GM23338 (cell line): ENCODE results near the gene GJC1. TPM values are rescaled to one million over a fixed set of nuclear protein-coding genes. Genes with fewer than 3 reads are reported as not detected.

Source experiments
- ATAC-seq: fragments of 200-7000 bp; cut with Tn5 transposase; 3 replicates; pipeline ENCODE4 v1.9.1; 2020
- DNase-seq: peaks from one replicate; pipeline ENCODE4 v3.0.0-alpha.2; 2015; ENCODE audit warnings: low spot score
- H2AFZ ChIP-seq: fragments of 200-600 bp; sonication (generic); 2 replicates; pipeline ENCODE4 v1.8.0; 2016; ENCODE audit warnings: antibody characterized with exemption, mild to moderate bottlenecking, moderate library complexity
- H3F3A ChIP-seq: fragments of 200-600 bp; sonication (generic); replicated peaks from 2 replicates; pipeline ENCODE4 v1.8.0; 2017; ENCODE audit warnings: antibody characterized with exemption, mixed run types, low read depth
- H3K27ac ChIP-seq: fragments of 200-600 bp; sonication (generic); 2 replicates; pipeline ENCODE4 v1.6.1; 2016; ENCODE audit warnings: low read depth
- H3K27me3 ChIP-seq: fragments of 200-600 bp; sonication (generic); 2 replicates; pipeline ENCODE4 v1.8.0; 2016; ENCODE audit warnings: mild to moderate bottlenecking, mixed run types, moderate library complexity; ENCODE audit not compliant: insufficient read depth
- H3K36me3 ChIP-seq: fragments of 200-600 bp; sonication (generic); 2 replicates; pipeline ENCODE4 v1.8.0; 2016; ENCODE audit warnings: mild to moderate bottlenecking; ENCODE audit not compliant: insufficient read depth
- H3K4me1 ChIP-seq: fragments of 200-600 bp; sonication (generic); 2 replicates; pipeline ENCODE4 v1.8.0; 2016; ENCODE audit warnings: mild to moderate bottlenecking, moderate library complexity; ENCODE audit not compliant: insufficient read depth
- H3K4me2 ChIP-seq: fragments of 200-600 bp; sonication (generic); 2 replicates; pipeline ENCODE4 v1.7.1; 2017; ENCODE audit warnings: mixed run types
- H3K4me3 ChIP-seq: fragments of 200-600 bp; sonication (generic); 2 replicates; pipeline ENCODE4 v1.6.1; 2016; ENCODE audit warnings: mixed run types
- H3K79me2 ChIP-seq: fragments of 200-600 bp; sonication (generic); replicated peaks from 2 replicates; pipeline ENCODE4 v1.8.0; 2017; ENCODE audit warnings: mild to moderate bottlenecking; ENCODE audit not compliant: insufficient read depth
- H3K9me2 ChIP-seq: fragments of 200-600 bp; sonication (generic); 2 replicates; pipeline ENCODE4 v1.8.0; 2017; ENCODE audit not compliant: insufficient read depth
- H4K20me1 ChIP-seq: fragments of 200-600 bp; sonication (generic); replicated peaks from 2 replicates; pipeline ENCODE4 v1.8.0; 2017; ENCODE audit warnings: mild to moderate bottlenecking; ENCODE audit not compliant: insufficient read depth
- H3K27ac Mint-ChIP-seq: 2 replicates; pipeline ENCODE4 v1.8.0; 2020; ENCODE audit warnings: inconsistent platforms, mild to moderate bottlenecking, moderate library complexity, mixed read lengths
- H3K27me3 Mint-ChIP-seq: 3 replicates; pipeline ENCODE4 v1.8.0; 2022; ENCODE audit warnings: low read depth, mild to moderate bottlenecking, moderate library complexity, mixed read lengths, inconsistent platforms; ENCODE audit not compliant: insufficient read depth, poor library complexity
- H3K36me3 Mint-ChIP-seq: 3 replicates; pipeline ENCODE4 v1.8.0; 2021; ENCODE audit warnings: low read depth, mild to moderate bottlenecking, inconsistent platforms, moderate library complexity, mixed read lengths
- H3K4me1 Mint-ChIP-seq: 3 replicates; pipeline ENCODE4 v1.8.0; 2020; ENCODE audit warnings: mild to moderate bottlenecking, inconsistent platforms, mixed read lengths
- H3K4me3 Mint-ChIP-seq: 3 replicates; pipeline ENCODE4 v1.8.0; 2021; ENCODE audit warnings: moderate library complexity, mild to moderate bottlenecking, inconsistent platforms, mixed read lengths
- H3K9me3 Mint-ChIP-seq: 3 replicates; pipeline ENCODE4 v1.8.0; 2020; ENCODE audit warnings: moderate library complexity, mild to moderate bottlenecking, inconsistent platforms, mixed read lengths
- EZH2 ChIP-seq: fragments of 200-600 bp; sonication (generic); IDR thresholded peaks from one replicate; pipeline ENCODE4 v1.8.0; 2017; ENCODE audit warnings: antibody characterized with exemption, mild to moderate bottlenecking, low read depth; ENCODE audit not compliant: unreplicated experiment
- EZH2phosphoT487 ChIP-seq: fragments of 200-600 bp; sonication (generic); IDR thresholded peaks from one replicate; pipeline ENCODE4 v1.8.1; 2018; ENCODE audit warnings: antibody characterized with exemption; ENCODE audit not compliant: unreplicated experiment
- JUNB ChIP-seq: IDR thresholded peaks from one replicate; pipeline ENCODE4 v1.6.1; 2016; ENCODE audit warnings: antibody characterized with exemption; ENCODE audit not compliant: unreplicated experiment
- NANOG ChIP-seq: IDR thresholded peaks from 2 replicates; pipeline ENCODE4 v1.6.1; 2016; ENCODE audit warnings: antibody characterized with exemption, borderline replicate concordance
- POLR2AphosphoS5 ChIP-seq: IDR thresholded peaks from 2 replicates; pipeline ENCODE4 v1.6.1; 2016; ENCODE audit warnings: antibody characterized with exemption, low read depth
- REST ChIP-seq: IDR thresholded peaks from one replicate; pipeline ENCODE4 v1.6.1; 2018; ENCODE audit warnings: antibody characterized with exemption; ENCODE audit not compliant: unreplicated experiment
- ZNF331 ChIP-seq: fragments of 250-450 bp; sonication (Bioruptor Pico); IDR thresholded peaks from 2 replicates; pipeline ENCODE4 v1.5.0; 2020; ENCODE audit warnings: low read depth, mild to moderate bottlenecking, moderate library complexity
- ZNF462 ChIP-seq: fragments of 250-450 bp; sonication (Bioruptor Pico); IDR thresholded peaks from 2 replicates; pipeline ENCODE4 v1.5.0; 2020; ENCODE audit warnings: mild to moderate bottlenecking, moderate library complexity
- polyA plus RNA-seq: library from polyadenylated mRNA; unstranded; fragments of >200 nt; fragmentation: Nextera tagmentation; extraction: Ambion mirVana; gene quantifications from 2 replicates; pipeline ENCODE4 v1.2.1, GENCODE V29; 2016
- total RNA-seq: library from RNA; depleted of rRNA; stranded (reverse); fragments of >200 nt; shearing (Covaris generic); gene quantifications from 2 replicates; pipeline ENCODE4 v1.2.3, GENCODE V29; 2014
- TF ChIP-seq, protein P1 (sequence below), 2 experiments: fragments of 200-600 bp in 1 of 2; sonication (generic) in 1 of 2; conservative IDR thresholded peaks; 2 replicates each; pipeline versions ENCODE4 v1.5.1 to v1.6.1; 2016 to 2017; ENCODE audit warnings: antibody characterized with exemption in 2 of 2, low read depth in 2 of 2, mild to moderate bottlenecking in 2 of 2, moderate library complexity in 1 of 2

The GJC1 gene
- total and polyA plus RNA-seq, 2 experiments from 2014 or later: 34.7 to 99.2 TPM

DNA sequence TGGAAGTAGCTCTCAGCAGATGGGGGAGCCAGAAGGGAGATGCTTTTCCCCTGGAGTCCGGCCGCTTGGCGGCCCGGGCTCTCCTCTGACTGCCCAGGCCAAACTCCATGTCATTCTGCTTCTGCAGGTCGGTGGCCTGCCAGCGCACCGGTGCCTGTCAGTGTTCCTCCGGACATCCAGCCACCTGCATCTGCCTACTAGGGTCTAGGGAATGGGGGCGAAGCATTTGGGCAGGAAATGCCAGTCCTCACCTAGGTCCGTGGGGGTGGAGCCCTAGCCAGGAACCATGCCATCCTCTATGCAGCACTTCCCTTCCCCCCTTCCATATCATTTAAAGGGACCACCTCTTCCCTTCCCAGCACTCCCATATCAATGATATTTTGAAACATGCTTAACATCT is 34.2 kb downstream of the GJC1 start:
- Histone ChIP-seq H3F3A (peaks cover 27% of the 10 kb centered on the region; the same call in 1 of the 2 replicates), H3K27ac (peak overlapping the region; percentile 86; the same call in 1 of the 2 replicates), H3K4me3 (no peak overlapping the region), H3K4me1 (peaks cover 25% of the 10 kb centered on the region), H3K36me3 (no peaks in the 10 kb centered on the region), H3K4me2 (no peak overlapping the region), H4K20me1 (peaks cover 7% of the 10 kb centered on the region; the same call in 1 of the 2 replicates), H3K9me2 (no peaks in the 10 kb centered on the region), H3K27me3 (no peaks in the 10 kb centered on the region), H2AFZ (no peak overlapping the region), H3K79me2 (0 out of 2 replicates have a peak, but pooled peaks cover 10% of the 10 kb centered on the region)
- Mint-ChIP-seq H3K9me3 (no peaks in the 10 kb centered on the region), H3K27ac (peak overlapping the region; percentile 63), H3K27me3 (peaks cover 12% of the 10 kb centered on the region), H3K4me3 (no peak overlapping the region), H3K4me1 (peaks cover 35% of the 10 kb centered on the region), H3K36me3 (peaks cover 28% of the 10 kb centered on the region; the same call in 2 of the 3 replicates)
- no peak for TF ChIP-seq EZH2phosphoT487
- TF ChIP-seq ZNF331: no peak
- TF ChIP-seq POLR2AphosphoS5: 0 out of 2 replicates have a peak, but pooled peaks have one; percentile 20
- no peak for TF ChIP-seq JUNB
- peak; percentile 10; the same call in 2 of the 3 replicates for ATAC-seq
- no peak for DNase-seq

DNA sequence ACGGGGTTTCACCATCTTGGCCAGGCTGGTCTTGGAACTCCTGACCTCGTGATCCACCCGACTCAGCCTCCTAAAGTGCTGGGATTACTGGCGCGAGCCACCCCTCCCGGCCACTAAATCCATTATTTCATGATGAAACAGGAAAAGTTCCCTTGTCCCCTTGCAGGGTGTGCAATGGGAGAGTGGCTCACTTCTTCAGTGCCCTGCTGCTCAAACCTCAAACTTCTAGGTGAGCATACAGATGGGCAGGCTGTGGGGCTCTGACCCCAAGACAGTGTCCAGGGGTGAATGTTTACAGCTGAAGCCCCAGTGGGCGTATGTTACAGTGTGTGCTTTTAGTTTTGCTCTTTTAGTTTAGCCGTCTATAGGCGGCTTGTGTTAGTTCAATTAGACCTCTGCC is 34.7 kb downstream of the GJC1 start:
- ATAC-seq (no peak), DNase-seq (no peak)
- Histone ChIP-seq H2AFZ (no peak overlapping the region), H3K9me2 (no peaks in the 10 kb centered on the region), H3K36me3 (no peaks in the 10 kb centered on the region), H3K4me3 (no peak overlapping the region), H4K20me1 (peaks cover 7% of the 10 kb centered on the region; the same call in 1 of the 2 replicates), H3K4me1 (peaks cover 25% of the 10 kb centered on the region), H3K79me2 (0 out of 2 replicates have a peak, but pooled peaks cover 9% of the 10 kb centered on the region), H3K4me2 (no peak overlapping the region), H3F3A (peaks cover 27% of the 10 kb centered on the region; the same call in 1 of the 2 replicates), H3K27me3 (no peaks in the 10 kb centered on the region), H3K27ac (peak overlapping the region; percentile 86)
- peak overlapping the region; percentile 63 for H3K27ac Mint-ChIP-seq
- H3K27me3 Mint-ChIP-seq: peaks cover 12% of the 10 kb centered on the region
- peaks cover 23% of the 10 kb centered on the region; the same call in 2 of the 3 replicates for H3K36me3 Mint-ChIP-seq
- peaks cover 35% of the 10 kb centered on the region for H3K4me1 Mint-ChIP-seq
- no peaks in the 10 kb centered on the region for H3K9me3 Mint-ChIP-seq
- no peak overlapping the region for H3K4me3 Mint-ChIP-seq
- TF ChIP-seq ZNF331 (no peak), REST (no peak), JUNB (no peak), EZH2 (no peak), NANOG (no peak), ZNF462 (CRISPR knock-in tag) (no peak)
- TF ChIP-seq, protein P1, sequence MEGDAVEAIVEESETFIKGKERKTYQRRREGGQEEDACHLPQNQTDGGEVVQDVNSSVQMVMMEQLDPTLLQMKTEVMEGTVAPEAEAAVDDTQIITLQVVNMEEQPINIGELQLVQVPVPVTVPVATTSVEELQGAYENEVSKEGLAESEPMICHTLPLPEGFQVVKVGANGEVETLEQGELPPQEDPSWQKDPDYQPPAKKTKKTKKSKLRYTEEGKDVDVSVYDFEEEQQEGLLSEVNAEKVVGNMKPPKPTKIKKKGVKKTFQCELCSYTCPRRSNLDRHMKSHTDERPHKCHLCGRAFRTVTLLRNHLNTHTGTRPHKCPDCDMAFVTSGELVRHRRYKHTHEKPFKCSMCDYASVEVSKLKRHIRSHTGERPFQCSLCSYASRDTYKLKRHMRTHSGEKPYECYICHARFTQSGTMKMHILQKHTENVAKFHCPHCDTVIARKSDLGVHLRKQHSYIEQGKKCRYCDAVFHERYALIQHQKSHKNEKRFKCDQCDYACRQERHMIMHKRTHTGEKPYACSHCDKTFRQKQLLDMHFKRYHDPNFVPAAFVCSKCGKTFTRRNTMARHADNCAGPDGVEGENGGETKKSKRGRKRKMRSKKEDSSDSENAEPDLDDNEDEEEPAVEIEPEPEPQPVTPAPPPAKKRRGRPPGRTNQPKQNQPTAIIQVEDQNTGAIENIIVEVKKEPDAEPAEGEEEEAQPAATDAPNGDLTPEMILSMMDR (conservative IDR thresholded peaks at IDR 0.05; ENCODE audit: low read depth in 2 of 2): no peak
